ENCODE results near the gene ETV4. TPM values are rescaled to one million over a fixed set of nuclear protein-coding genes. Genes with fewer than 3 reads are reported as not detected.

ETV4 gene
- total RNA-seq, 6 experiments from 2014 or later, result 4.7 to 6.9 (median 5.8) TPM

GRCh38 chr17:43540821-43541674 is 5.1 kb downstream of the ETV4 start:
- Mint-ChIP-seq H3K27me3 (ENCODE audit: insufficient read depth) (peaks cover 3% of the 10 kb centered on the region; the same call in 1 of the 2 replicates), H3K9me3 (no peaks in the 10 kb centered on the region), H3K36me3 (ENCODE audit: low read depth) (no peaks in the 10 kb centered on the region), H3K4me1 (ENCODE audit: low read depth) (peaks cover 35% of the 10 kb centered on the region), H3K4me3 (no peak overlapping the region), H3K27ac (no peak overlapping the region)
- no peak for DNase-seq
- no peak for TF ChIP-seq CTCF (IDR thresholded peaks at IDR 0.05)

- Mint-ChIP-seq H3K27ac (peak overlapping the region; percentile 60), H3K9me3 (no peaks in the 10 kb centered on the region), H3K27me3 (ENCODE audit: insufficient read depth) (peaks cover 2% of the 10 kb centered on the region; the same call in 1 of the 2 replicates), H3K4me3 (no peak overlapping the region), H3K4me1 (ENCODE audit: low read depth) (peaks cover 24% of the 10 kb centered on the region), H3K36me3 (ENCODE audit: low read depth) (no peaks in the 10 kb centered on the region)
- DNase-seq, result no peak
- TF ChIP-seq CTCF (IDR thresholded peaks at IDR 0.05), result no peak
Measured at GRCh38 chr17:43536236-43536992, 9.7 kb downstream of the ETV4 start.

DNA sequence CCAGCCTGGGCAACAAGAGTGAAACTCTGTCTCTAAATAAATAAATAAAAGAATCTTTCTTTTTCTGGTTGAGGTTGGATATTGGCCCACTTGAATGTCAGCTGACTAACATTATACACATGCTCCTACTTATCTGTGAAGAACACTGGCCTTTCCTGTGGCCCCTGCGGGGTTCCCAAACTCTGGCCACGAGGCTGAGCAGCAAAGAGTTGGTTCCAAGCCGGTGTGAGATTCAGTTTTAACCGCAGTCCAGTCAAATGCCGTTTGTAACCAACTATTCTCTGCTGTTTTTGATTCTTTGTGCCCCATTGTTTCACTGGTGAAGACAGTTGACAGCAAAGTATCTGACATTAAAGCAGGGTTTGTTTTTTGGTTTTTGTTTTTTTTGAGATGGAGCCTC is 11.2 kb downstream of the ETV4 start:
- Mint-ChIP-seq H3K4me1 (ENCODE audit: low read depth) (peaks cover 32% of the 10 kb centered on the region), H3K9me3 (no peaks in the 10 kb centered on the region), H3K36me3 (ENCODE audit: low read depth) (no peaks in the 10 kb centered on the region), H3K27me3 (ENCODE audit: insufficient read depth) (peaks cover 2% of the 10 kb centered on the region; the same call in 1 of the 2 replicates), H3K27ac (no peak overlapping the region), H3K4me3 (no peak overlapping the region)
- DNase-seq, result no peak
- TF ChIP-seq CTCF (IDR thresholded peaks at IDR 0.05), result no peak

GRCh38 chr17:43533699-43534098 is 12.4 kb downstream of the ETV4 start:
- H3K27me3 Mint-ChIP-seq (ENCODE audit: insufficient read depth), result peaks cover 2% of the 10 kb centered on the region; the same call in 1 of the 2 replicates
- no peak overlapping the region for H3K4me3 Mint-ChIP-seq
- H3K27ac Mint-ChIP-seq, result no peak overlapping the region
- peaks cover 35% of the 10 kb centered on the region for H3K4me1 Mint-ChIP-seq (ENCODE audit: low read depth)
- no peaks in the 10 kb centered on the region for H3K36me3 Mint-ChIP-seq (ENCODE audit: low read depth)
- no peak for DNase-seq
- TF ChIP-seq CTCF (IDR thresholded peaks at IDR 0.05), result peak; percentile 17; the same call in 1 of the 2 replicates
- H3K9me3 Mint-ChIP-seq, result no peaks in the 10 kb centered on the region

GRCh38 chr17:43532581-43532980 is 13.6 kb downstream of the ETV4 start:
- peaks cover 35% of the 10 kb centered on the region for H3K4me1 Mint-ChIP-seq (ENCODE audit: low read depth)
- no peaks in the 10 kb centered on the region for H3K36me3 Mint-ChIP-seq (ENCODE audit: low read depth)
- peaks cover 2% of the 10 kb centered on the region; the same call in 1 of the 2 replicates for H3K27me3 Mint-ChIP-seq (ENCODE audit: insufficient read depth)
- TF ChIP-seq CTCF (IDR thresholded peaks at IDR 0.05), result no peak
- no peak overlapping the region for H3K27ac Mint-ChIP-seq
- DNase-seq, result no peak
- H3K9me3 Mint-ChIP-seq, result no peaks in the 10 kb centered on the region
- no peak overlapping the region for H3K4me3 Mint-ChIP-seq

All from HFFc6 (cell line).